GM10847 (cell line): Measurements from ENCODE around the gene ATG13.

Experiments used
- POLR2A ChIP-seq: IDR thresholded peaks from 2 replicates; pipeline ENCODE4 v1.6.1; 2011; ENCODE audit not compliant: insufficient read length; ENCODE audit errors: extremely low read depth

Gene ATG13

GRCh38 chr11:46617134-46617971 lies at the start of gene ATG13, which contains the start of gene HARBI1:
Gene ATG13, plus strand, starts transcription at chr11:46617553. Its CDS starts 26,739 bp downstream, at chr11:46644292.
Gene HARBI1, minus strand, starts transcription at chr11:46617227. Its CDS starts 990 bp downstream, at chr11:46616237.
- TF ChIP-seq POLR2A, result peak; percentile 75

GRCh38 chr11:46570790-46571398 lies 46.5 kb upstream of the ATG13 start:
- no peak for TF ChIP-seq POLR2A

- no peak for TF ChIP-seq POLR2A
Measured at GRCh38 chr11:46574656-46575055, 42.7 kb upstream of the ATG13 start.

DNA sequence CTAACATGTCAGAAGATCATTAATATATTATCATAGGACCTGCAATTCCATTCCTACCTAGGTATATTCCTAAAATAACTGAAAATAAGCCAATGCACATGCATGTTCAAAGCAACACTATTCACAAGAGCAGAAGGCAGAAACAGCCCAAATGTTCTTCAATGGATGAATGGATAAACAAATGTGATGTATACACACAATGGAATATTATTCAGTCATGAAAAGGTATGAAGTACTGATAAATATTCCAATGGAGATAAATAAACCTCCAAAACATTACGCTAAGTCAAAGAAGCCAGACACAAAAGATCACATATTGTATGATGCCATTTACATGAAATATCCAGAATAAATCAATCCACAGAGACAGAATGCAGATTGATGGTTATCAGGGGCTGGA lies 40.3 kb upstream of the ATG13 start:
- no peak for TF ChIP-seq POLR2A

- TF ChIP-seq POLR2A, result no peak
Measured at GRCh38 chr11:46582588-46582987, 34.8 kb upstream of the ATG13 start.

DNA sequence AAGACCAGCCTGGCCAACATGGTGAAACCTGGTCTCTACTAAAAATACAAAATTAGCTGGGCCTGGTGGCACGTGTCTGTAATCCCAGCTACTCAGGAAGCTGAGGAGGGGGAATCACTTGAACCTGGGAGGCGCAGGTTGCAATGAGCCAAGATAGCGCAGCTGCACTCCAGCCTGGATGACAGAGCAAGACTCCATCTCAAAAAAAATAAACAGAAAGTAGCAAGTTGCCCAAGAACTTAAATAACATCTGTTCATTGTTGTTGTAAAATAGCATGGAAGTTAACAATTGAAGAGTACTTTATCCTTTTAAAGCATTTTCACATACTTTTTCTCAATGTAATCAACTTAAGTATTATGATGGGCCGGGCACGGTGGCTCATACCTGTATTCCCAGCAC lies 29.2 kb upstream of the ATG13 start:
- TF ChIP-seq POLR2A, result no peak

DNA sequence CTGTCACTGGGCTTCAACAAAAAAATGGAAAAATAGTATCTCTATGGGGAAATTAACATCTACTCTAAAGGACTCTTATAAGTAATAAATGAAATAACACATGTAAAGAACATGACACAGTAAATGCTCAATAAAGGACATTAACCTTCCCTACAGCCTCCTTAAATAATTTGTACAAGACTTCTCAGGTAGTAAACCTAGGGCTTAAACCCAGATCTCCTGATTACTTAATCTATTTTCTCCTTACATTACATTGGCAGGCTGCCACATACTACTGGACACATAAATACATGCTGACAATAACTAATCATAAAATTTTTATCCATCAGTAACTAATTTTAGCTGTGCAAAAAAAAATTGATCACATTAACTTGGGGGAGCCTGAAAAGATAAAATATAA lies 28.4 kb upstream of the ATG13 start:
- no peak for TF ChIP-seq POLR2A

GRCh38 chr11:46590740-46591605 lies 26.4 kb upstream of the ATG13 start:
- no peak for TF ChIP-seq POLR2A

DNA sequence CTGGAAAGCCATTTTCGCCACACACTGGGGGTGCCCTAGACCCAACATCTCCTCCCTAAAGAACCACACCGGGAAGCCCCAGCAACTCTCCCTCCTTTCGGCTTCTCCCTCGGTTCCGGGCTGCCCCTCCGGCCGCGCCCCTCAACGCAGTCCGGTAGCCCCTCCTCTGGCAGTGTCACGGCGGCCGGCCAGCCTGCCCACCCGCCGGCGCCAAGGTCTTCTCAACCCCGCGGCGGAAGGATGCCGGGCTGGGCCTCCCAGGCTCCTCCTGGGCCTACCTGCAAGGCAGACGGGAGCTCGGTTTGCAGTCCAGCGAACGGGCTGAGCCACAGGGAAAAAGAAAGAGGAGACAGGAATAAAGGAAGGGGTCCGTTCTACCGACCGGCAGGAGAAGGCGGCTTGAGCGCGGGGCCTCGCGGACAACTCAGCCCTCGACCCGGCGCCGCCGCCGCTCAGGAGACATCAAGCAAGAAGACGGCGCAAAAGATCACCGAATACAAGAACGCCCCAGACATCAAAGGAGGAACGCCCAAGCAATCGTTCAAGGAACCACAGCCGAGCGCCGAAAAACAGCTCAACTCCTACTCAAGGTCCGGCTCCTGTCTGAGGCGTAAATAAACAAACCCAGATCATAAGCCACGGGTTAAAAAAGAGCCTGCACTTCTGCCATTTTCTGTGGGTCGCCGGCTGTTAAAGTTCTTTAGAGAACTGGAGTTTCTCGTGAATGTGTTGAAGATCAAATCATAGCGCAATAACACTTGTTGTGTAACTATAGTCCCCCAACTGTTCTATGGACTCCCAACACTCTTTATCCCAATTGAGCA lies 23.6 kb upstream of the ATG13 start, which contains the start of gene AMBRA1:
AMBRA1 (minus strand) TSS at position 474 of the 824 bp plus-strand sequence. CDS start 45,643 bp downstream, outside the sequence.
- TF ChIP-seq POLR2A, result peak; percentile 32

DNA sequence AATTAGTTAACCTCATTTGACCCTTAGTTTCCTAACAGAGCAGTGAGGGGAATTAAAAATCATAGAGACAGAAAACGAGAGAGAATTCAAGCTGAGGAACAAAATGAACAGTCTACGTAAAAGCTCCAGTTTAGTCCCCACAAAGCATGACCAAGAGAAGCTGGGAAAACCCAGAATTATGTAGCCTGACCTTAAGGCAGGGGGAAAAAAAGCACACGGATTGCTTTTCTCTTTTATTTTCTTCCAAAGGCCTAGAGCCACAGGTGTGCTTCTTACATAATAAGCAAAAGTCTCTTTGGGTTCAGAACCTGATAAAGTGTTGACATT lies 23.0 kb upstream of the ATG13 start:
- no peak for TF ChIP-seq POLR2A

- no peak for TF ChIP-seq POLR2A
Measured at GRCh38 chr11:46594785-46595184, 22.6 kb upstream of the ATG13 start.

GRCh38 chr11:46597155-46597554 lies 20.2 kb upstream of the ATG13 start:
- no peak for TF ChIP-seq POLR2A

- no peak for TF ChIP-seq POLR2A
Measured at GRCh38 chr11:46597609-46598219, 19.6 kb upstream of the ATG13 start.
